ENCODE data around the gene CRYBA2.

CRYBA2 gene

DNA sequence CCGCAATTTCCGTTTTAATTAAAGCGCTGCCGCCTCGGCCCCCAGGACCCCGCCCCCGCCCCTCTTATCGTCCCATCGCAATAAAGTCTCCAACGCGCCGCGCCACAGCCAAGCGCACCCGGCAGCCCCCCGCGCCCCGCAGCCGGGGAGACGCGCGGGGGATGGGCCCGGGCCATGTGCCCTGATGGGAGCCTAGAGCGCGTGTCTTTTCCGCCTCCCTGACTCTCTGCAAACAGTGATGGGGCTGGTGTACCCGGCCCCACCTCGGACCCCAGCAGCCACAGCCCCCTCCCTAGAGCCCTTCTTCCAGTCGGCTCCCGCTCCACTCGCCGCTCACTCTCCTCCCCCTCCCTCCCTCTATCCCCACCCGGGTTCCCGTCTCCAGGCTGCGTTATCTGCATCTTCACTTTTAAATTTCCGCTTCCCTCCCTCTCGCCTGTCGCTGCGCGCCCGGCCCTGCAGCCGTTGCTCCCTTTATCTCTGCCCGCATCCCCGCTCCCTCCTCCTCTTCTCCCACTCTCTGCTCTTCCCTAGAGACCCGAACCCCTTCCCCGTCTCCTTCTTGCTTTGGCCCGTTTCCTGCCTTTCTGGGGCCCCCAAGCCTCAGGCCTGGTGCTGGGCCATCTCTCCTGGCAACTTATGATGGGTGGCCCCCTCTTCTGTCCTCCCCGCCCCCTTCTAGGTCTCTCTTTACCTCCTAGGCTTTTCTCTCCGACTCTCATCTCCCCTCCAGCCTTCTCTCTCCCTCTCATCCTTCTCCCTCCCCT, 7.7 kb downstream of the CRYBA2 start:
- H4K8ac ChIP-seq (ENCODE audit: low read length): no peak overlapping the region
- no peaks in the 10 kb centered on the region for H3K9me3 ChIP-seq (ENCODE audit: control insufficient read depth, low read length)
- no peak overlapping the region for H2BK120ac ChIP-seq (ENCODE audit: low read depth, low read length)
- no peak overlapping the region for H2BK15ac ChIP-seq (ENCODE audit: low read depth, poor library complexity, severe bottlenecking)
- no peaks in the 10 kb centered on the region for H3K79me1 ChIP-seq (replicated peaks; ENCODE audit: low read length, poor library complexity, severe bottlenecking)
- no peak overlapping the region for H2AFZ ChIP-seq (ENCODE audit: low read depth, low read length)
- H3K9ac ChIP-seq (ENCODE audit: low read length): no peak overlapping the region
- no peak overlapping the region for H3K14ac ChIP-seq (ENCODE audit: low read length in 2 of 2)
- H3K36me3 ChIP-seq (ENCODE audit: control insufficient read depth in 1 of 2, insufficient read depth in 2 of 2, low read depth in 1 of 2, low read length in 2 of 2): no peaks in the 10 kb centered on the region
- H3K4ac ChIP-seq (ENCODE audit: low read depth in 1 of 2, low read length in 2 of 2): no peak overlapping the region
- H3K27ac ChIP-seq (ENCODE audit: low read length, poor library complexity, severe bottlenecking): no peak overlapping the region
- no peak overlapping the region for H4K91ac ChIP-seq (ENCODE audit: low read length)
- no peak overlapping the region for H3K18ac ChIP-seq (ENCODE audit: low read depth in 1 of 2, low read length in 2 of 2)
- peaks cover 13% of the 10 kb centered on the region for H3K4me1 ChIP-seq (ENCODE audit: control insufficient read depth, insufficient read depth, low read depth, low read length)
- WGBS: 2% methylated on average over 49 of the region's 49 CpGs
- no peak for DNase-seq
- no peak overlapping the region for H3K23ac ChIP-seq (ENCODE audit: low read length in 2 of 2)
- H3K27me3 ChIP-seq (ENCODE audit: control insufficient read depth in 1 of 2, insufficient read depth in 1 of 2, low read length in 2 of 2): peaks cover 93 to 94% of the 10 kb centered on the region in 2 experiments
- no peak overlapping the region for H3K4me3 ChIP-seq (ENCODE audit: insufficient read depth in 1 of 2, low read depth in 1 of 2, low read length in 2 of 2)
- H2AK5ac ChIP-seq (ENCODE audit: low read length, severe bottlenecking): no peak overlapping the region
- no peak overlapping the region for H2BK5ac ChIP-seq (ENCODE audit: low read depth, low read length, poor library complexity, severe bottlenecking)
- no peak overlapping the region for H3K4me2 ChIP-seq (ENCODE audit: low read length, poor library complexity, severe bottlenecking)
- H2BK12ac ChIP-seq (ENCODE audit: low read length in 2 of 2): no peak overlapping the region

DNA sequence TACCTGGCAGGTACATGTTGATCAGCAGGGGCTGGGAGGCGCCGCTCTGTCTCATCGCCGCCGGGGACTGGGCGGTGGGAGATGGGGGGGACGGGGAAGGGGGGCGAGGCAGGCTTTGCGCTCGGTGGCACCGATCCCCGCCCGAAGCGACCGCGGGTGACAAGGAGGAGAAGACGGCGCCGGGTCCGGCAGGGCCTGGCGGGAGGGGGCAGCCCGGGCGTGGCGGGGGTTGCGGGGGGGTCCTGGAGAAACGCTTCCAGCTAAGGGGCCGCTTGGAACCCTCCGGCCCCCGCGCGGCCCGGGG, 8.2 kb downstream of the CRYBA2 start, which contains the start of gene FEV:
Gene FEV, minus strand, starts transcription at position 164 of the 304 bp plus-strand sequence. Its CDS starts 109 bp downstream, at position 55.
- H4K91ac ChIP-seq (ENCODE audit: low read length): no peak within 1 kb of the TSS
- H3K4me2 ChIP-seq (ENCODE audit: low read length, poor library complexity, severe bottlenecking): no peak within 1 kb of the TSS
- H3K4me3 ChIP-seq (ENCODE audit: insufficient read depth in 1 of 2, low read depth in 1 of 2, low read length in 2 of 2): no peak within 1 kb of the TSS
- H3K4ac ChIP-seq (ENCODE audit: low read depth in 1 of 2, low read length in 2 of 2): no peak within 1 kb of the TSS
- H3K14ac ChIP-seq (ENCODE audit: low read length in 2 of 2): no peak within 1 kb of the TSS
- no peak within 1 kb of the TSS for H2BK15ac ChIP-seq (ENCODE audit: low read depth, poor library complexity, severe bottlenecking)
- no peak within 1 kb of the TSS for H2BK12ac ChIP-seq (ENCODE audit: low read length in 2 of 2)
- peak within 1 kb of the TSS in 1 of 2 experiments; percentile 9 for H3K23ac ChIP-seq (ENCODE audit: low read length in 2 of 2)
- no peak within 1 kb of the TSS for H3K18ac ChIP-seq (ENCODE audit: low read depth in 1 of 2, low read length in 2 of 2)
- DNase-seq: no peak
- no peak within 1 kb of the TSS for H4K8ac ChIP-seq (ENCODE audit: low read length)
- H3K9me3 ChIP-seq (ENCODE audit: control insufficient read depth, low read length): no peaks in the 10 kb centered on the region
- H2BK120ac ChIP-seq (ENCODE audit: low read depth, low read length): no peak within 1 kb of the TSS
- no peak within 1 kb of the TSS for H2AFZ ChIP-seq (ENCODE audit: low read depth, low read length)
- no peaks in the 10 kb centered on the region for H3K36me3 ChIP-seq (ENCODE audit: control insufficient read depth in 1 of 2, insufficient read depth in 2 of 2, low read depth in 1 of 2, low read length in 2 of 2)
- H3K27ac ChIP-seq (ENCODE audit: low read length, poor library complexity, severe bottlenecking): no peak within 1 kb of the TSS
- peaks cover 88 to 94% of the 10 kb centered on the region in 2 experiments for H3K27me3 ChIP-seq (ENCODE audit: control insufficient read depth in 1 of 2, insufficient read depth in 1 of 2, low read length in 2 of 2)
- no peak within 1 kb of the TSS for H2AK5ac ChIP-seq (ENCODE audit: low read length, severe bottlenecking)
- no peak within 1 kb of the TSS for H2BK5ac ChIP-seq (ENCODE audit: low read depth, low read length, poor library complexity, severe bottlenecking)
- no peak within 1 kb of the TSS for H3K9ac ChIP-seq (ENCODE audit: low read length)
- H3K79me1 ChIP-seq (replicated peaks; ENCODE audit: low read length, poor library complexity, severe bottlenecking): no peaks in the 10 kb centered on the region
- peaks cover 16% of the 10 kb centered on the region for H3K4me1 ChIP-seq (ENCODE audit: control insufficient read depth, insufficient read depth, low read depth, low read length)
- 0% methylated on average over 8 of the region's 32 CpGs for WGBS

DNA sequence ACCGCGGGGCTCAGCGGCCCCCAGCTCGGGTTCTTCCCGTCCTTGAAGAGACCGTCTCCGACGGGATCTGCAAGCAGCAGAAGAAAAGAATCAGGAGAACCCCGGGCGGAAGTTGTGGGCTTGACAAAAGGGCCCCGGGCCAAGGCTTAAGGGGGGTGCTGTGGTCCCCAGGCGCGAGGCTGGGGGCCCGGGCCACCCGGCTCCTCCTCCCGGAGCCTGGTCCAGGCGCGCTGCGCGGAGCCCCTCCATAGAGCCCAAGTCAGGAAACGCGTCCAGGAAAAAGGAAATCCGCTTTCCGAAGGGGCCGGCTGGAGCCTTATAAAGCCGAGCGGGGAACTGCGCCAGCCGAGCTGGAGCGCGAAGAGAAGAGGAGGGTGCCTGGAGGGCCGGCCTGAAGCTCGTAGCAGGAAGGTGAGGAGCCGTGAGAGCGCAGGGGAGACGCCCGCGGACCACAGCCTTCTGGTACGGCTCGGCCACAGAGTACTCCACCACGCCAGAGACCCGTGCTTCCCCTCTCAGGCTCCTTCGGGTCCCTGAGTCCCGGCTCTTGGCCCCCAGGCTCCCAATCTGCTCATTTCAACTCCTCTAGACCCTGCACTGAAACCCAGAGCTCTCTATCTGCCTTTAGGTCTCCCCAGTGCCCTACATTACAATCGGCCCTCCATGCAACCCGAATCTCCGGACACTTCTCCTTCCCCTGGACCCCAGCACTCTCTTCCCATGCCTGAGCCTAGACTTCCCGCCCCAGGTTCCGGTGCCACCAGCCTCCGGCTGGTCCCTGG, 8.8 kb downstream of the CRYBA2 start:
- H2BK12ac ChIP-seq (ENCODE audit: low read length in 2 of 2): no peak overlapping the region
- H2BK120ac ChIP-seq (ENCODE audit: low read depth, low read length): no peak overlapping the region
- H3K4me1 ChIP-seq (ENCODE audit: control insufficient read depth, insufficient read depth, low read depth, low read length): peaks cover 20% of the 10 kb centered on the region
- H3K27ac ChIP-seq (ENCODE audit: low read length, poor library complexity, severe bottlenecking): no peak overlapping the region
- H3K79me1 ChIP-seq (replicated peaks; ENCODE audit: low read length, poor library complexity, severe bottlenecking): no peaks in the 10 kb centered on the region
- no peak overlapping the region for H2BK5ac ChIP-seq (ENCODE audit: low read depth, low read length, poor library complexity, severe bottlenecking)
- H4K91ac ChIP-seq (ENCODE audit: low read length): no peak overlapping the region
- no peaks in the 10 kb centered on the region for H3K36me3 ChIP-seq (ENCODE audit: control insufficient read depth in 1 of 2, insufficient read depth in 2 of 2, low read depth in 1 of 2, low read length in 2 of 2)
- peaks cover 87 to 94% of the 10 kb centered on the region in 2 experiments for H3K27me3 ChIP-seq (ENCODE audit: control insufficient read depth in 1 of 2, insufficient read depth in 1 of 2, low read length in 2 of 2)
- no peak overlapping the region for H3K18ac ChIP-seq (ENCODE audit: low read depth in 1 of 2, low read length in 2 of 2)
- H3K4ac ChIP-seq (ENCODE audit: low read depth in 1 of 2, low read length in 2 of 2): no peak overlapping the region
- WGBS: 1% methylated on average over 50 of the region's 50 CpGs
- no peak overlapping the region for H3K14ac ChIP-seq (ENCODE audit: low read length in 2 of 2)
- H3K4me2 ChIP-seq (ENCODE audit: low read length, poor library complexity, severe bottlenecking): no peak overlapping the region
- no peak overlapping the region for H2AK5ac ChIP-seq (ENCODE audit: low read length, severe bottlenecking)
- no peak overlapping the region for H2AFZ ChIP-seq (ENCODE audit: low read depth, low read length)
- no peak overlapping the region for H3K9ac ChIP-seq (ENCODE audit: low read length)
- H2BK15ac ChIP-seq (ENCODE audit: low read depth, poor library complexity, severe bottlenecking): no peak overlapping the region
- H3K4me3 ChIP-seq (ENCODE audit: insufficient read depth in 1 of 2, low read depth in 1 of 2, low read length in 2 of 2): no peak overlapping the region
- H4K8ac ChIP-seq (ENCODE audit: low read length): no peak overlapping the region
- no peaks in the 10 kb centered on the region for H3K9me3 ChIP-seq (ENCODE audit: control insufficient read depth, low read length)
- H3K23ac ChIP-seq (ENCODE audit: low read length in 2 of 2): peak overlapping the region in 1 of 2 experiments; percentile 9
- no peak for DNase-seq

DNA sequence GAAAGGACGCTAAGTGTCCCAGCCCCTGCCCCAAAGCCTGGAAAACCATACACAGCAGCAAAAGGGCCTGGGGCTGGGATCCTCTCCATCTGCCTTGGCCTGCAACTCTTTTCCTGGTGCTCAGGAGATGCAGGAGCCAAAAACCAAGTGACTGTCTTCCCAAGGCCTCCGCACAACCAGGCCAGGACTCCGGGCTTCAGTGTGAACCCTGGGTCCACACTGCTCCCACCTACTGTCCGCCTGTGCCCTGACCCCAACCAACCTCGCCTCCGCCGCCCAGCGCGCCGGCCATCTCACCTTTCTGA, 9.3 kb downstream of the CRYBA2 start:
- DNase-seq: no peak
- H3K27me3 ChIP-seq (ENCODE audit: control insufficient read depth in 1 of 2, insufficient read depth in 1 of 2, low read length in 2 of 2): peaks cover 86 to 89% of the 10 kb centered on the region in 2 experiments

More for the DNA sequence above, 9.3 kb downstream of the CRYBA2 start:
- no peak overlapping the region for H3K4ac ChIP-seq (ENCODE audit: low read depth in 1 of 2, low read length in 2 of 2)
- H3K4me2 ChIP-seq (ENCODE audit: low read length, poor library complexity, severe bottlenecking): no peak overlapping the region
- no peak overlapping the region for H2AK5ac ChIP-seq (ENCODE audit: low read length, severe bottlenecking)
- H3K27ac ChIP-seq (ENCODE audit: low read length, poor library complexity, severe bottlenecking): no peak overlapping the region
- no peak overlapping the region for H2BK120ac ChIP-seq (ENCODE audit: low read depth, low read length)
- H4K91ac ChIP-seq (ENCODE audit: low read length): no peak overlapping the region
- 6% methylated on average over 10 of the region's 10 CpGs for WGBS
- H3K4me3 ChIP-seq (ENCODE audit: insufficient read depth in 1 of 2, low read depth in 1 of 2, low read length in 2 of 2): no peak overlapping the region
- H3K9ac ChIP-seq (ENCODE audit: low read length): no peak overlapping the region
- no peak overlapping the region for H3K18ac ChIP-seq (ENCODE audit: low read depth in 1 of 2, low read length in 2 of 2)
- H4K8ac ChIP-seq (ENCODE audit: low read length): no peak overlapping the region
- H2AFZ ChIP-seq (ENCODE audit: low read depth, low read length): no peak overlapping the region
- no peak overlapping the region for H2BK12ac ChIP-seq (ENCODE audit: low read length in 2 of 2)
- H3K36me3 ChIP-seq (ENCODE audit: control insufficient read depth in 1 of 2, insufficient read depth in 2 of 2, low read depth in 1 of 2, low read length in 2 of 2): no peaks in the 10 kb centered on the region
- no peak overlapping the region for H2BK15ac ChIP-seq (ENCODE audit: low read depth, poor library complexity, severe bottlenecking)
- peaks cover 20% of the 10 kb centered on the region for H3K4me1 ChIP-seq (ENCODE audit: control insufficient read depth, insufficient read depth, low read depth, low read length)
- no peak overlapping the region for H2BK5ac ChIP-seq (ENCODE audit: low read depth, low read length, poor library complexity, severe bottlenecking)
- no peaks in the 10 kb centered on the region for H3K79me1 ChIP-seq (replicated peaks; ENCODE audit: low read length, poor library complexity, severe bottlenecking)
- no peaks in the 10 kb centered on the region for H3K9me3 ChIP-seq (ENCODE audit: control insufficient read depth, low read length)
- peak overlapping the region in 1 of 2 experiments; percentile 9 for H3K23ac ChIP-seq (ENCODE audit: low read length in 2 of 2)
- H3K14ac ChIP-seq (ENCODE audit: low read length in 2 of 2): no peak overlapping the region

Measured in mesenchymal stem cell (in vitro differentiated cells and primary cell).